Stimulated activated naive B cell treated with anti-CD40 and anti-IgM and Interleukin-4, amounts not matched to agents 10 μg/mL and 1 μg/mL and 100 μg/mL, for 72 hours (primary cell): Measurements from ENCODE around the gene AFAP1L1.
A peak's percentile ranks its signal among the peaks of the same experiment; 100 is the strongest.
"Not testable (repeated sequence)": the region's sequence is repeated elsewhere in the genome, so short reads cannot be mapped to it uniquely, and the experiment has no call there.

Experiments
- ATAC-seq, 2 donors: fragments of 150-1000 bp; cut with Tn5 transposase; replicated peaks; 2 replicates each; pipeline ENCODE4 v1.10.0; 2021; ENCODE audit warnings: moderate library complexity in 1 of 2
- DNase-seq: peaks from one replicate; pipeline ENCODE4 v3.0.0; 2021
- H3K27ac Mint-ChIP-seq: one replicate; pipeline ENCODE4 v1.8.0; 2022; ENCODE audit warnings: mild to moderate bottlenecking, mixed read lengths
- H3K27me3 Mint-ChIP-seq, 2 donors: one replicate each; pipeline ENCODE4 v1.8.0; 2022; ENCODE audit warnings: mixed read lengths in 2 of 2
- H3K36me3 Mint-ChIP-seq, 2 donors: one replicate each; pipeline ENCODE4 v1.8.0; 2022; ENCODE audit warnings: mixed read lengths in 2 of 2, mild to moderate bottlenecking in 1 of 2
- H3K4me1 Mint-ChIP-seq, 2 donors: one replicate each; pipeline ENCODE4 v1.8.0; 2022; ENCODE audit warnings: mixed read lengths in 2 of 2, mild to moderate bottlenecking in 1 of 2
- H3K4me3 Mint-ChIP-seq, 2 donors: one replicate each; pipeline ENCODE4 v1.8.0; 2022; ENCODE audit warnings: mild to moderate bottlenecking in 2 of 2, mixed read lengths in 2 of 2, moderate library complexity in 1 of 2
- H3K9me3 Mint-ChIP-seq, 2 donors: one replicate each; pipeline ENCODE4 v1.8.0; 2022; ENCODE audit warnings: mixed read lengths in 2 of 2, mild to moderate bottlenecking in 1 of 2

The AFAP1L1 gene

DNA sequence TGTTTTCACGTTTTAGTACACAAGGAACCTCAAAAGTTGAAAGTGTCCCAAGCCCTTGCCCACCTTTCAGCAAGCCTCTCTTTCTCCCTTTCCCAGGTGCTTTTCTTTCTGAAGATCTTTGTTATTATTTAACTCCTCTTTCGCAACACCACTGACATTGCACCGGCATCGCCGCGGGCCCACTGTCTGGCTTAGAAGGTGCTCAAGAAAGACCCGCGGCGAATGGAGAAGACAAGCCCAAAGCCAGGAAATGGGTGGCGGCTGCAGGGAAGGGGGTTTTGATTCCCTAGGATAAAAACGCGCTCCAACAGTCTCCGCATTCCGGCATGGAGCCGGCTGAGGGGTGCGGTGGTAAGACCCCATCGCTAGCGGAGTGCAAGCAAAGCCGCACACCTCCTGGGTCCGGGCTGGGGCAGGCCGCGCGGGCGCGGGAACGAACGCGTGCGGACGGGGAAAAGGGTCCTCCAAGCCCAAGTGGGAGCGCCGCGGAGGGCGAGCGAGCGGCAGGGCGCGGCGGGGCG is 404 bp upstream of the AFAP1L1 start:
- no peak for DNase-seq

DNA sequence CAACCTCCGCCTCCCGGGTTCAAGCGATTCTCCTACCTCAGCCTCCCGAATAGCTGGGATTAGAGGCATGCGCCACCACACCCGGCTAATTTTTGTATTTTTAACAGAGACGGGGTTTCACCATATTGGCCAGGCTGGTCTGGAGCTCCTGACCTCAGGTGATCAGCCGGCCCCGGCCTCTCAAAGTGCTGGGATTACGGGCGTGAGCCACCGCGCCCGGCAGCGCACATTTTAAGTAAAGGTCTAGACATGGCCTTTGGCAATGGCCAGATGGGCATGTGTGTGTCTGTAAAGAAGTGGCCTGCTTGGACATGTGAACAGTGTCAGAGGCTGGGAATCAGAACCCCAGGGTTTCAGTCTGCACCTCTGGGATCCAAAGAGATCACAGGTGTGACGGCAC is 1.1 kb downstream of the AFAP1L1 start:
- ATAC-seq, DNase-seq, H3K4me3 Mint-ChIP-seq, H3K9me3 Mint-ChIP-seq, H3K27ac Mint-ChIP-seq: not testable (repeated sequence)
- H3K36me3 Mint-ChIP-seq: peaks cover 12 to 14% of the 10 kb centered on the region in 2 donors
- peaks cover 6 to 14% of the 10 kb centered on the region in 2 donors for H3K4me1 Mint-ChIP-seq
- peaks cover 61 to 63% of the 10 kb centered on the region in 2 donors for H3K27me3 Mint-ChIP-seq

More for the DNA sequence above, 404 bp upstream of the AFAP1L1 start:
- H3K4me3 Mint-ChIP-seq: peak overlapping the region; percentile 76 to 82
- H3K27me3 Mint-ChIP-seq: peaks cover 51 to 58% of the 10 kb centered on the region in 2 donors
- no peak for ATAC-seq
- peaks cover 14 to 15% of the 10 kb centered on the region in 2 donors for H3K36me3 Mint-ChIP-seq
- peak overlapping the region; percentile 62 for H3K27ac Mint-ChIP-seq
- H3K9me3 Mint-ChIP-seq: peaks cover 10 to 12% of the 10 kb centered on the region in 2 donors
- peaks cover 6 to 14% of the 10 kb centered on the region in 2 donors for H3K4me1 Mint-ChIP-seq

DNA sequence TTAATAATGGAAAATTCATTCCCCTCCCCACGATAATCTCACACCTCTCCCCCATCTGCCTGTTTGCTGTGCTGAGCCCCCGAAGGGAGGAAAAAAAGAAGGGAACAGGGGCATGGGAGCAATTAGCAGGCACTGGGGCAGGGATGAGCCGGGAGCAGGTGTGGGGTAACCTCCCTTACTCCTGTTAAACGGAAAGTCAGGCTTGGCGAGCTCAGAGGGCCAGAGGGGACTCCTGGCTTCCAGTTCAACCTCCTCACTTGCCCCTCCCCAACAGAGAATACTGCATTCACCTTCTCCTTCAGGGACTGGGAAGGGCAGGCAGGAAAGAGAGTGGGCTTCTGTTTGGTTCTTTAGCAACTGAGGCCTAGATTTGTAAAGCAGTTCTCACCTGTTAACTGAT is 1.6 kb downstream of the AFAP1L1 start:
- Mint-ChIP-seq H3K27me3 (peaks cover 62 to 63% of the 10 kb centered on the region in 2 donors), H3K36me3 (peaks cover 8 to 9% of the 10 kb centered on the region in 2 donors), H3K27ac (no peak overlapping the region), H3K4me1 (peaks cover 6 to 14% of the 10 kb centered on the region in 2 donors), H3K4me3 (no peak overlapping the region), H3K9me3 (peaks cover 5 to 6% of the 10 kb centered on the region in 2 donors)
- ATAC-seq (no peak), DNase-seq (no peak)

DNA sequence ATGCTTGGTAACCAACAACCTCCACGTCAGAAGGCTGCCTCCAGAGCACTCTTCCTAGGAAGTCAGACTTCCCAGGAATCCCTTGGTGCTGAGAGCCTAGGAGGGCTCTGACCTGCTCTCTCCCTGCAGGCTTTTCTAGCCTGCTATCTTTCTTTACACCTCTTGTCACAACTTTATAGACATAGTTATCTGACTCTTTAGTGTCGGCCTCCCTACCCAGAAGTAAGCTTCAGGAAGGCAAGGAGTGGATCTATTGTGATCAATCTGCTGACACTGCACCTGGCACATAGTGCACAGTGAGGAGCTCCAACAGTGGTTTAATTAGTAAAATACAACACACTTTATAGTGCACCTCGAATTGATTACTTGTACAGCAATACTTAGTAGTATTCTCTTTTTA is 2.3 kb downstream of the AFAP1L1 start:
- no peak overlapping the region for H3K4me3 Mint-ChIP-seq

DNA sequence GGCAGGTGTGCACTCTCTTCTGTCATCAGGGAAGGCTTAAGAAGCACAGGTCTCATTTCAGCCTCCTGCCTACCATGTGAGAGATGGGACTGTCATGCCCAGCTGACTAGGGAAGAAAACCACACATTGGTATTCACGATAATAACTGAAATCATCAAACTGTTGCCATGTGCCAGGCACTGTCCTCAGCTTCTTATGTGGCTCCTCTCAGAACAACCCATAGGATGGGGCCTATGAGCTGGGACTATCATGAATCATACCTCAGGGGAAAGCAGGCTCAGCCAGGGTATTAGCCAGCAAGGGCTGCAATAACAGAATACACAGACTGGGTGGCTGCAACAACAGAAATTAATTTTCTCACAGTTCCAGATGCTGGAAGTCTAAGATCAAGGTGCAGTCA is 3.3 kb downstream of the AFAP1L1 start:
- DNase-seq: no peak
- Mint-ChIP-seq H3K36me3 (peaks cover 2 to 4% of the 10 kb centered on the region in 2 donors), H3K27ac (no peak overlapping the region), H3K4me1 (peaks cover 6 to 14% of the 10 kb centered on the region in 2 donors), H3K27me3 (peaks cover 62 to 66% of the 10 kb centered on the region in 2 donors), H3K9me3 (peaks cover 0 to 2% of the 10 kb centered on the region in 2 donors), H3K4me3 (no peak overlapping the region)
- ATAC-seq: no peak

More for the DNA sequence above, 2.3 kb downstream of the AFAP1L1 start:
- DNase-seq: no peak
- no peak for ATAC-seq
- Mint-ChIP-seq H3K9me3 (peaks cover 0 to 4% of the 10 kb centered on the region in 2 donors), H3K27me3 (peaks cover 62 to 65% of the 10 kb centered on the region in 2 donors), H3K4me1 (peaks cover 6 to 14% of the 10 kb centered on the region in 2 donors), H3K36me3 (peaks cover 4 to 5% of the 10 kb centered on the region in 2 donors), H3K27ac (no peak overlapping the region)

DNA sequence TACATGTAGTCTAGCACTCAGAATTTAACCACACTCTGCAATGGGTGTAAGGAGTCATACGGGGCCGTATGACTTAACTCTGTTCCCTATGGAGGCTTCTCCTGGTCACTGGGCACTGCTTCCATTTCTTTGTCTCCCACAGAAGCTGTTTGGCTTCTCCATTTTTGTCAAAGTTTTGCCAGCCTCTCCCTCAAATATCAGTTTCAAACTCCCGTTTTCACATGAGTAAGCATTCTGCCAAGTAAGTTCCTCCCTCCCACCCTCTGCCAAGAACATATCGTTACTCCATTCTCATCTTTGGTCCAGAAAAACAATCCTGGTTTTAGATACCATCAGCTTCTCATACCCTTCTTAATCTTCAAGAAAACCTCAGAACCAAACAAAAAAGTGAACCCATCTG is 6.1 kb downstream of the AFAP1L1 start:
- Mint-ChIP-seq H3K4me3 (no peak overlapping the region), H3K27me3 (peaks cover 55 to 57% of the 10 kb centered on the region in 2 donors), H3K9me3 (peaks cover 0 to 2% of the 10 kb centered on the region in 2 donors), H3K27ac (no peak overlapping the region), H3K4me1 (no peaks in the 10 kb centered on the region), H3K36me3 (no peaks in the 10 kb centered on the region)
- no peak for DNase-seq
- no peak for ATAC-seq

DNA sequence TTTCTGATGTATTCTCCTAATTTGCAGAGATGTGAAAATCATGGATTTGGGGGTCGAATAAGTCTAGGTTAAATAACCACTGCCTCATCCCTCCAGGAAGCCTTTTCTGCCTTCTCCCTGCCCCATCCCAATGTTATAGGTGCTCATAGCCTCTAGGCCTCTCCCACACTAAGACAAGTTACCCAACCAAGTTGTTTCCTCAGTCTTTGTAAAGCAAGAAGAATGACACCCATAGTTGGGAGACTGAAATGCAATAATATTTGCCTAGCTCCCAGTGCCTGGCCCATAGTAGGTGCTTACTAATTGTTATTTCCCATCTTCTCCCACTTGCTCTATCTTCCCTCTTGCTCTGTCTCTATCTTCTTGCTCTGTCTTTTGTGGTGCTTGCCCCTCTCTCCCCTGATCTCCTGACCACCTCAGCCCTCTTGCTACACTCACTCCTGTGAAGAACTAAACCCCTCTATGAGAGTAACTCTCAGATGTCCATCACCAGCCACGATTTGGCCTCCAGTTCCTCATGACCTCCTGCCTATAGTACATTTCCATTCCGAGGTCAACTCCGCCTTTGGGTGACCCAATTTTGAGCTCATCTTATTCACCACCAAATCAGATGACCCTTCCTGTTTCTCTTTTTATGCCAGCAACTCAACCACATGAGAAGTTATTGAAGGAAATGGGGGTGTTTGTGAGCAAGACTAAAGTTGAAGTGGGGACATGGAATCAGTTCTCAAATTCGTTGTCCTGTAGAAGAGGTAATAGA is 7.0 kb downstream of the AFAP1L1 start:
- H3K4me1 Mint-ChIP-seq: no peaks in the 10 kb centered on the region
- no peak overlapping the region for H3K4me3 Mint-ChIP-seq
- no peaks in the 10 kb centered on the region for H3K36me3 Mint-ChIP-seq
- DNase-seq: no peak
- peaks cover 47 to 49% of the 10 kb centered on the region in 2 donors for H3K27me3 Mint-ChIP-seq
- H3K27ac Mint-ChIP-seq: no peak overlapping the region
- H3K9me3 Mint-ChIP-seq: peaks cover 0 to 2% of the 10 kb centered on the region in 2 donors
- ATAC-seq: no peak

DNA sequence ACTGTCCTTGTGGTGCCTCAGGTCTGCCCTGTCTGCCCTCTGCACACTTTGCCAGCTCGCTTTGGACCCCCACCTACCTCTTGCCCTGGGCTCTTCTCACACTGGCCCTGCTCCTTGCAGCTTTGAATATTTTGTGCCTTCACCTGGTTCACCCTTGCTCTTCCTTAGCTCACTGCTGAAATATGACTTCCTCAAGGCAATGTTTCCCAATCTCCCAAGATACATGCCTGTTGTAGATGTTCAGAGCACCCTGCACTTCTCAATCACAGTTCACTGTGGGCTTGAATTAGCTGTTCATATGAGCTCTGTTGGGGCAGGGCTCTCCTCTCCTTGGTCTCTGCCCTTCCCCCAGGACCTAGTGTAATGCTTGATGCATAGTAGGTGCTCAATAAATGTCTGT is 8.0 kb downstream of the AFAP1L1 start:
- no peak overlapping the region for H3K4me3 Mint-ChIP-seq
- H3K36me3 Mint-ChIP-seq: no peaks in the 10 kb centered on the region
- H3K9me3 Mint-ChIP-seq: peaks cover 0 to 2% of the 10 kb centered on the region in 2 donors
- ATAC-seq (no peak), DNase-seq (no peak)
- H3K27me3 Mint-ChIP-seq: peaks cover 43 to 45% of the 10 kb centered on the region in 2 donors
- no peak overlapping the region for H3K27ac Mint-ChIP-seq
- no peaks in the 10 kb centered on the region for H3K4me1 Mint-ChIP-seq

DNA sequence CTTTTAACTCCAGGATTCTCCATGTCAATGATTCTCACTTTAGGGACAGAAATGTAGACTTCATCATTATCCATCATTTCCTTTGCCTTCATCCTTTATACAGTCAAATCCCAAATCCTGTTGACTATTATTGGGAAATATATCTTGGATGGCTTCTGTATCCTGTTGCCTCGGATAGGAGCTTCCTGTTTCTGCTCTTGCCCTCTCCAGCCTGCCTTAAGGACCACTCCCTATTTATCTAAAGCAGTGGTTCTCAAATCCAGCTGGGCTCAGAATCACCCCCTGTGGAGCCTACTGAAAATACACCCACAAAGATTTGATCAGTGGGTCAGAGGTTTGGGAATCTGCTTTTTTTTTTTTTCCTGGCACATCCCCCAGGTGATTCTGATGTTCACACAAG is 8.5 kb downstream of the AFAP1L1 start:
- ATAC-seq (no peak), DNase-seq (no peak)
- Mint-ChIP-seq H3K27me3 (peaks cover 43 to 45% of the 10 kb centered on the region in 2 donors), H3K4me3 (no peak overlapping the region), H3K9me3 (peaks cover 0 to 2% of the 10 kb centered on the region in 2 donors), H3K4me1 (no peaks in the 10 kb centered on the region), H3K27ac (no peak overlapping the region), H3K36me3 (no peaks in the 10 kb centered on the region)

DNA sequence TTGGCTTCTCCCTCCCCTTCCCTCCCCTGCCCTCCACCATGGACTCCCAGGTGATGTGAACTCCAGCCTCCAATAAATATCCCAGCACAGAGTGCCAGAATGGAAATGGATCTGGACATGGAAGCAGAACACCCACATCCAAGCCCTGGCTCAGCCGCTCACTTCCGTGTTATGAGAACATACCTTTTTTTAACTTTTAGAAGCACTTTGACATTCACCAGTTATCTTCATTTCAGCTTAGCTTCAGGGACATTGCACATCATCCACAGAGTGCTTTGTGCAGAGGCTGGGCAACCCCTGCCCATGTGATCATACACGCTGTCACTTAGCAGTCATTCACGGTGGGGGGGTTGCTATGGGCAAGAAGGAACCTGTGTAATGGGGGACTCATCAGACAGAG is 9.1 kb downstream of the AFAP1L1 start:
- Mint-ChIP-seq H3K9me3 (peaks cover 0 to 2% of the 10 kb centered on the region in 2 donors), H3K27ac (no peak overlapping the region), H3K36me3 (no peaks in the 10 kb centered on the region), H3K27me3 (peaks cover 37 to 40% of the 10 kb centered on the region in 2 donors), H3K4me3 (no peak overlapping the region), H3K4me1 (no peaks in the 10 kb centered on the region)
- DNase-seq (no peak), ATAC-seq (no peak)

DNA sequence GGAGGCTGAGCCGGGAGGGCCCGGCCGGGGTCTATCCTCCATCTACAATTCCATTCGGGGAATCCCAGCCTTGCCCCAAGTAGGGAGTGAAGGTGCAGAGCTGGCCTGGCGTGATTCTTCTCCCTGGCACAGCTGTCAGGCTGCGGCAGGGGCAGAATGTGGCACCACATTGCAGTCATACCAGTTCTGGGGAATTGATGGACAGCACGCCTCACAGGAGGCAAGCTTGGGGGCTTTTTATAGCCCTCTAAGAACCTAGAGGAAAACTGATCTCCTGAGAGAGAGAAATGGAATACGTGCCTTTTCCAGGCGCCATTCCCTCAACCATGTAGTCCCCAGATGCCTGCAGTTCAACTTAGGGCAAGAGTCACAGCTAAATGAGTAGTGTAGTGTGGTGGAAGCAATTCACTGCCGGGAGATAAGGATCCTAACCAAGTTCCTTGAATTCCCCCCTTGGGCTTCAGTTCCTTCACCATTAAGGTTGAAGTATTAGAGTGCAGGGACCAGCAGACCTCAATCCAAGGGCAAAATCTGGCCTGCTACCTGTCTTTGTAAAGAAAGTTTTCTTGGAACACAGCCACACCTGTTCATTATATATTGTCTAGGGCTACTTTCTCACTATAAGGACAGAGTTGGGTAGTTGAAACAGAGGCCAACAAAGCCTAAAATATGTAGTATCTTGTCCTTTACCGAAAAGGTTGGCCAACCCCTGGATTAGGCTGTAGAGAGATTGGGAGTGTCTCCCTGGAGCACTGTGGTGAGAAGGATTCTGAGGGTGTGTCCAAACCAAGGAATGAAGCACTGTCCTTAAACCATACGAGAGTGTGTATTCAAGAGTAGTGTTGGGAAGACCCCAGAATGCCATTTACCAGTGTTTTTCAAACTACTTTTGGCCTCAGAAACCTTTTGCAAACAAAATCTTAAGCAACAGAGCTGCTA is 10.6 kb downstream of the AFAP1L1 start:
- Mint-ChIP-seq H3K36me3 (no peaks in the 10 kb centered on the region), H3K4me3 (no peak overlapping the region), H3K27me3 (peaks cover 26 to 29% of the 10 kb centered on the region in 2 donors), H3K27ac (no peak overlapping the region), H3K9me3 (peaks cover 0 to 2% of the 10 kb centered on the region in 2 donors), H3K4me1 (no peaks in the 10 kb centered on the region)
- no peak for DNase-seq
- no peak for ATAC-seq

DNA sequence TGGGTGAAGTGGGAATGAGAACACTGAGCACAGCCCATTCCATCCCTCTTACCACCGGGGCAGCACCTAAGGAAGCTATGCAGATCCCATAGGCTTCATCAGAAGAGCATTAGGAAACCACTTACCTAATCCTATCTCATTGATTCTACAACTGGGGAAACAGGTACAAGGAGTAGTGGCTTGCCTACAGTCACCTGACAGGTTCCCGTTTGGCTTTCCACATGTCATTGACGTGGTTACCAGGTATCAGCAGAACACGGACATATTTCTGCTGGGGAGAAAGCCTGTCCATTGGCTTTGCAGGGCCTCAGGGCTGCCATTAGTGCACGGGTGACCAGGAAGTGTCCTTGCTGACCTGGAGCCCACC is 11.3 kb downstream of the AFAP1L1 start:
- no peak for ATAC-seq
- Mint-ChIP-seq H3K4me3 (no peak overlapping the region), H3K9me3 (peaks cover 0 to 2% of the 10 kb centered on the region in 2 donors), H3K27me3 (peaks cover 22 to 25% of the 10 kb centered on the region in 2 donors), H3K27ac (no peak overlapping the region), H3K4me1 (no peaks in the 10 kb centered on the region), H3K36me3 (no peaks in the 10 kb centered on the region)
- DNase-seq: no peak

DNA sequence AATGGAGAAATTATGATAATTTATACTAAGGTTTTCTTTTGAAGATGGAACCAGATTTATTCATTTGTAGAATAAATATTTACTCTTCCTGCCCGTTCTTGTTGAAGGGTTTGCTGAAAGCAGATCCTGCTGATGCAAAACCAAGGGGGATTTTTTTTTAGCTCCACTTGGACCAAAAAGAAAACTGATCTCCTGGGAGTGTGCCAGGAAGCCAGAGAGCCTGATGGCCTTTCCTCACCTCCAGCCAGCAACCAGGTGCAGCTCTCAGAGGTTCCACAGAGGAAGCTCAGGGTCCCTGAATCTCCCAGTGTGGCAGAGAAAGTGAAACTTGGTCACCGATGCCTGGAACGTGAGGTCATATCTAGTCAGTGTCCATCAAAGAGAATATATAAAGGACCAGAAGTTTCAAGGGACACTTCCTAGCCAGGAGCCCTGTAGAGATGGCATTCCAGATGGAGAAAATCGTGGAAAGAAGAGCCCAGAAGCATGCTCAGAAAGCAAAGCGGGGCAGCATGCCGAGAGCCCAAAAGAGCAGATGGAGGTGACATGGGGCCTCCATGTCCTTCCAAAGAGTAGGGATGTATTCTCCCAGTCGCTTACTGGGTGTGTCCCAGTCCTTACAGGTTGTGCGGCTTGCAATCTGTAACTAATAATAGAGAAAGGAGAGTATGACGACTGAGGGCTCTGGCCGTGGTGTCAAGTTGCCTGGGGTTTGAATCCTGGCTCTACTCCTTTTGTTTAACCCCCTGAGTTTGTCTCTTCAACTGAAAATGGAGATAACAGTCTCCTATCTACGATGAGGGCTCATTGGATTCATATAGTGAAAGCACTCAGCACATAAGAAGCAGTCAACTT is 12.2 kb downstream of the AFAP1L1 start:
- no peaks in the 10 kb centered on the region for H3K36me3 Mint-ChIP-seq
- DNase-seq: no peak
- ATAC-seq: no peak
- H3K4me1 Mint-ChIP-seq: no peaks in the 10 kb centered on the region
- peaks cover 0 to under 1% of the 10 kb centered on the region in 2 donors for H3K9me3 Mint-ChIP-seq
- H3K27ac Mint-ChIP-seq: no peak overlapping the region
- no peak overlapping the region for H3K4me3 Mint-ChIP-seq
- peaks cover 17 to 19% of the 10 kb centered on the region in 2 donors for H3K27me3 Mint-ChIP-seq
